ENCODE data around the gene IFT122. TPM values are rescaled to one million over a fixed set of nuclear protein-coding genes. Genes with fewer than 3 reads are reported as not detected.

The IFT122 gene
- total and polyA plus RNA-seq, 2 of the 4 experiments (the other 2 are of a cell fraction): 16.8 to 28.0 TPM

DNA sequence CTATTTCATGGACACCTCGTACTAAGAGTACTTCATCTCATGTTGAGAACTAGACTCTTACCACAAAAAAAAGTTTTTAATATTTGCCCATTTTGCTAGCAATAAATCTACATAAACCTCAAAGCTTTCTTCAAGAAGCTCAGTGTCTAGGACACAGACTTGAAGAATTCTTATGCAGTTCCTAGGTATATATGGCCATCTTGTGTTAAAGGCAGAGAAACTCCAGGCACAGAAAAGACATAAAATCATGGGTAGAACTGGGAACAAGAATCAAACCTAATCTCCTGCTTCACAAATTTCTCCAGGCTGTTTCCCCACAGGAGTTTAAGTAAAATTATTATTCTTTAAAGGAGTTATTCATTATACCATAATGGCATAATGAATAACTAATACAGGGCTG, 4.7 kb upstream of the IFT122 start:
- Histone ChIP-seq H4K8ac (ENCODE audit: low read depth in 2 of 2, low read length in 2 of 2) (no peak overlapping the region), H3K4me1 (ENCODE audit: control insufficient read depth, insufficient read depth, low read length) (no peaks in the 10 kb centered on the region), H3K56ac (ENCODE audit: extremely low read depth, insufficient read depth, low read length) (no peak overlapping the region), H2BK15ac (ENCODE audit: low read depth, low read length) (no peak overlapping the region), H3K9me3 (ENCODE audit: control insufficient read depth, insufficient read depth, low read length) (no peaks in the 10 kb centered on the region), H3K27ac (ENCODE audit: insufficient read depth, low read length) (no peak overlapping the region), H4K20me1 (ENCODE audit: insufficient read depth, low read length) (no peaks in the 10 kb centered on the region), H4K91ac (ENCODE audit: insufficient read depth, low read depth, low read length) (no peak overlapping the region), H3K4me2 (ENCODE audit: low read depth, low read length) (no peak overlapping the region; the same call in 1 of the 2 replicates), H2BK5ac (ENCODE audit: low read depth, low read length, poor library complexity, severe bottlenecking) (no peak overlapping the region), H3K23ac (ENCODE audit: low read depth, low read length) (no peak overlapping the region), H2AFZ (replicated peaks; ENCODE audit: low read length, poor library complexity) (no peak overlapping the region), H3K14ac (replicated peaks; ENCODE audit: low read depth, low read length) (no peak overlapping the region), H2AK9ac (replicated peaks; ENCODE audit: low read depth, low read length, poor library complexity) (no peak overlapping the region), H4K5ac (ENCODE audit: low read depth, low read length) (no peak overlapping the region), H2BK20ac (ENCODE audit: low read depth, low read length) (no peak overlapping the region), H3K9ac (ENCODE audit: low read depth, low read length) (no peak overlapping the region), H3K9me1 (ENCODE audit: insufficient read depth, low read length) (peaks cover 2% of the 10 kb centered on the region; the same call in 1 of the 2 replicates), H2BK120ac (ENCODE audit: low read depth, low read length) (no peak overlapping the region), H3K79me1 (ENCODE audit: low read depth in 1 of 2, low read length in 2 of 2) (peaks cover 17 to 40% of the 10 kb centered on the region in 2 experiments; a peak in 3 of 4 replicates), H2AK5ac (ENCODE audit: low read depth, low read length) (no peak overlapping the region), H3K4ac (ENCODE audit: low read depth, low read length) (no peak overlapping the region), H3K18ac (ENCODE audit: low read depth, low read length) (no peak overlapping the region), H3K36me3 (ENCODE audit: control insufficient read depth, insufficient read depth, low read length) (peaks cover 28% of the 10 kb centered on the region), H3K4me3 (ENCODE audit: insufficient read depth, low read depth, low read length) (no peak overlapping the region), H3K27me3 (ENCODE audit: control insufficient read depth, insufficient read depth, low read length) (no peaks in the 10 kb centered on the region)
- no CpG with 5 or more reads among the region's 1 CpG for WGBS, 2 experiments (ENCODE audit: extremely low coverage in 2 of 2, insufficient read length in 1 of 2)
- BruUV-seq (replicated peaks): no TSS peak
- dilution Hi-C loops (cut with HindIII; ENCODE audit: low sequenced_read_pairs, unreplicated experiment): no loop called here
- intact Hi-C loops (cut with micrococcal nuclease): loop anchor here (1.0 kb wide), 1 partner anchor 52 kb away; no protein-coding TSS in a partner anchor
- ATAC-seq (ENCODE audit: low read depth) (no peak), DNase-seq (no peak)
- ChIA-PET POLR2A (ENCODE audit: unreplicated experiment) (no interaction called here), CTCF (interaction anchor here (0.6 to 0.7 kb wide), 2 partner anchors 55 to 83 kb away, joined by 3 to 4 read pairs; no protein-coding TSS in a partner anchor)
- TF ChIP-seq POLR2A (IDR thresholded peaks at IDR 0.05; ENCODE audit: low read depth, low read length): no peak
- peak; percentile 15; the same call in 1 of the 2 replicates for TF ChIP-seq CTCF (conservative IDR thresholded peaks at IDR 0.05; ENCODE audit: low read depth, low read length)
- in situ Hi-C loops (cut with MboI; ENCODE audit: low sequenced_read_pairs): no loop called here

Data from IMR-90 (cell line).